Activated CD4-positive, alpha-beta memory T cell treated with anti-CD3 and anti-CD28 coated beads for 36 hours (primary cell): Measurements from ENCODE around the gene HIP1. TPM values are rescaled to one million over a fixed set of nuclear protein-coding genes. Genes with fewer than 3 reads are reported as not detected.
"Not testable (repeated sequence)": the region's sequence is repeated elsewhere in the genome, so short reads cannot be mapped to it uniquely, and the experiment has no call there.

ENCODE experiments used
- CTCF ChIA-PET: fragments of 350-600 bp; sonication (Branson Sonifier 250); formaldehyde crosslinking; loops from one replicate; lab custom pipeline; 2021; ENCODE audit warnings: antibody characterized with exemption, inconsistent platforms; lab: Charles Lee
- POLR2A ChIA-PET: fragments of 350-600 bp; sonication (Branson Sonifier 250); formaldehyde crosslinking; loops from one replicate; lab custom pipeline; 2021; ENCODE audit warnings: antibody characterized with exemption; lab: Charles Lee
- DNase-seq: peaks from one replicate; pipeline ENCODE4 v3.0.0-alpha.2; 2020
- H3K27ac Mint-ChIP-seq: one replicate; pipeline ENCODE4 v1.8.0; 2021; ENCODE audit warnings: mixed read lengths
- H3K27me3 Mint-ChIP-seq: one replicate; pipeline ENCODE4 v1.8.0; 2021; ENCODE audit warnings: mixed read lengths
- H3K36me3 Mint-ChIP-seq: one replicate; pipeline ENCODE4 v1.8.0; 2021; ENCODE audit warnings: mixed read lengths
- H3K4me1 Mint-ChIP-seq: one replicate; pipeline ENCODE4 v1.8.0; 2021; ENCODE audit warnings: low read depth, mixed read lengths
- H3K4me3 Mint-ChIP-seq: one replicate; pipeline ENCODE4 v1.8.0; 2021; ENCODE audit warnings: mild to moderate bottlenecking, mixed read lengths
- H3K9me3 Mint-ChIP-seq: one replicate; pipeline ENCODE4 v1.8.0; 2021; ENCODE audit warnings: mixed read lengths
- intact Hi-C: fragments of 100-400 bp; cut with micrococcal nuclease; formaldehyde crosslinking; loops from one replicate; pipeline ENCODE4 v1.15.1; 2023
- total RNA-seq, 2 experiments: library from RNA; stranded (reverse); gene quantifications; one replicate each; pipeline ENCODE4 v1.2.3, GENCODE V29; 2021

The HIP1 gene
- total RNA-seq, 2 experiments from 2014 or later: 7.9 to 8.2 TPM

- no peaks in the 10 kb centered on the region for H3K27me3 Mint-ChIP-seq
- intact Hi-C loops: no loop called here
- ChIA-PET POLR2A (no interaction called here), CTCF (interaction anchor here (1.6 kb wide), 1 partner anchor 40 kb away, joined by 5 read pairs; no protein-coding TSS in a partner anchor)
- no peak overlapping the region for H3K4me3 Mint-ChIP-seq
- no peak for DNase-seq
- H3K4me1 Mint-ChIP-seq: no peaks in the 10 kb centered on the region
- no peaks in the 10 kb centered on the region for H3K9me3 Mint-ChIP-seq
- H3K36me3 Mint-ChIP-seq: no peaks in the 10 kb centered on the region
- H3K27ac Mint-ChIP-seq: no peak overlapping the region
These were observed 16.4 kb downstream of the HIP1 start for GRCh38 chr7:75722373-75722772.

GRCh38 chr7:75721922-75722321 lies 16.8 kb downstream of the HIP1 start:
- H3K4me1 Mint-ChIP-seq, H3K36me3 Mint-ChIP-seq, H3K27me3 Mint-ChIP-seq, intact Hi-C loops, H3K4me3 Mint-ChIP-seq, H3K9me3 Mint-ChIP-seq, POLR2A ChIA-PET, H3K27ac Mint-ChIP-seq, DNase-seq: not testable (repeated sequence)
- CTCF ChIA-PET: interaction anchor here (1.6 kb wide), 1 partner anchor 41 kb away, joined by 5 read pairs; no protein-coding TSS in a partner anchor

- Mint-ChIP-seq H3K9me3 (no peaks in the 10 kb centered on the region), H3K36me3 (no peaks in the 10 kb centered on the region), H3K27me3 (no peaks in the 10 kb centered on the region), H3K4me3 (no peak overlapping the region), H3K27ac (no peak overlapping the region), H3K4me1 (no peaks in the 10 kb centered on the region)
- POLR2A ChIA-PET: no interaction called here
- CTCF ChIA-PET: interaction anchor here (1.6 kb wide), 1 partner anchor 41 kb away, joined by 5 read pairs; no protein-coding TSS in a partner anchor
- intact Hi-C loops: no loop called here
- no peak for DNase-seq
These were observed 17.3 kb downstream of the HIP1 start for GRCh38 chr7:75721426-75721825.

- H3K27ac Mint-ChIP-seq: no peak overlapping the region
These were observed 19.1 kb downstream of the HIP1 start for GRCh38 chr7:75719626-75720025.

GRCh38 chr7:75718390-75719031 lies 20.2 kb downstream of the HIP1 start:
- Mint-ChIP-seq H3K27ac (no peak overlapping the region), H3K4me1 (no peaks in the 10 kb centered on the region), H3K36me3 (no peaks in the 10 kb centered on the region), H3K27me3 (no peaks in the 10 kb centered on the region), H3K4me3 (no peak overlapping the region), H3K9me3 (no peaks in the 10 kb centered on the region)
- DNase-seq: no peak
- intact Hi-C loops: no loop called here
- ChIA-PET CTCF (interaction anchor here (0.6 kb wide), 1 partner anchor 302 kb away, joined by 3 read pairs; no protein-coding TSS in a partner anchor), POLR2A (no interaction called here)

More at GRCh38 chr7:75719626-75720025, 19.1 kb downstream of the HIP1 start:
- CTCF ChIA-PET: no interaction called here
- no peak for DNase-seq
- intact Hi-C loops: no loop called here
- Mint-ChIP-seq H3K9me3 (no peaks in the 10 kb centered on the region), H3K4me3 (no peak overlapping the region), H3K27me3 (no peaks in the 10 kb centered on the region), H3K4me1 (no peaks in the 10 kb centered on the region), H3K36me3 (no peaks in the 10 kb centered on the region)
- POLR2A ChIA-PET: no interaction called here

GRCh38 chr7:75717746-75718145 lies 21.0 kb downstream of the HIP1 start:
- H3K27ac Mint-ChIP-seq, H3K4me1 Mint-ChIP-seq, H3K4me3 Mint-ChIP-seq, H3K36me3 Mint-ChIP-seq, H3K9me3 Mint-ChIP-seq, DNase-seq, H3K27me3 Mint-ChIP-seq, intact Hi-C loops, POLR2A ChIA-PET: not testable (repeated sequence)
- CTCF ChIA-PET: interaction anchor here (0.6 kb wide), 1 partner anchor 303 kb away, joined by 3 read pairs; no protein-coding TSS in a partner anchor

GRCh38 chr7:75716992-75717626 lies 21.6 kb downstream of the HIP1 start:
- no peak overlapping the region for H3K4me3 Mint-ChIP-seq
- H3K27me3 Mint-ChIP-seq: no peaks in the 10 kb centered on the region
- CTCF ChIA-PET: no interaction called here
- H3K36me3 Mint-ChIP-seq: no peaks in the 10 kb centered on the region
- no peaks in the 10 kb centered on the region for H3K4me1 Mint-ChIP-seq
- intact Hi-C loops: no loop called here
- no peak overlapping the region for H3K27ac Mint-ChIP-seq
- H3K9me3 Mint-ChIP-seq: no peaks in the 10 kb centered on the region
- DNase-seq: no peak
- POLR2A ChIA-PET: no interaction called here

GRCh38 chr7:75715864-75716263 lies 22.9 kb downstream of the HIP1 start:
- peaks cover 2% of the 10 kb centered on the region for H3K36me3 Mint-ChIP-seq
- peaks cover 6% of the 10 kb centered on the region for H3K9me3 Mint-ChIP-seq
- no peaks in the 10 kb centered on the region for H3K4me1 Mint-ChIP-seq
- H3K27ac Mint-ChIP-seq: no peak overlapping the region
- H3K4me3 Mint-ChIP-seq: no peak overlapping the region
- intact Hi-C loops: no loop called here
- no peaks in the 10 kb centered on the region for H3K27me3 Mint-ChIP-seq
- ChIA-PET CTCF (no interaction called here), POLR2A (interaction anchor here (0.7 kb wide), 1 partner anchor 94 kb away, joined by 4 read pairs; no protein-coding TSS in a partner anchor)
- DNase-seq: no peak

- DNase-seq: no peak
- Mint-ChIP-seq H3K27me3 (no peaks in the 10 kb centered on the region), H3K4me1 (no peaks in the 10 kb centered on the region), H3K9me3 (peaks cover 28% of the 10 kb centered on the region), H3K27ac (no peak overlapping the region), H3K4me3 (no peak overlapping the region), H3K36me3 (peaks cover 6% of the 10 kb centered on the region)
- intact Hi-C loops: no loop called here
- ChIA-PET POLR2A (no interaction called here), CTCF (interaction anchor here (0.7 kb wide), 1 partner anchor 49 kb away, joined by 3 read pairs; no protein-coding TSS in a partner anchor)
These were observed 26.0 kb downstream of the HIP1 start for GRCh38 chr7:75712517-75713361.

- Mint-ChIP-seq H3K27ac (no peak overlapping the region), H3K4me3 (no peak overlapping the region), H3K9me3 (peaks cover 28% of the 10 kb centered on the region), H3K36me3 (peaks cover 6% of the 10 kb centered on the region), H3K27me3 (no peaks in the 10 kb centered on the region), H3K4me1 (no peaks in the 10 kb centered on the region)
- intact Hi-C loops: no loop called here
- CTCF ChIA-PET: interaction anchor here (0.7 kb wide), 1 partner anchor 50 kb away, joined by 3 read pairs; no protein-coding TSS in a partner anchor
- DNase-seq: no peak
- POLR2A ChIA-PET: no interaction called here
These were observed 26.9 kb downstream of the HIP1 start for GRCh38 chr7:75711656-75712514.

- Mint-ChIP-seq H3K27ac (no peak overlapping the region), H3K36me3 (peaks cover 6% of the 10 kb centered on the region), H3K4me3 (no peak overlapping the region), H3K9me3 (peaks cover 28% of the 10 kb centered on the region), H3K27me3 (no peaks in the 10 kb centered on the region), H3K4me1 (no peaks in the 10 kb centered on the region)
- no peak for DNase-seq
- intact Hi-C loops: no loop called here
- POLR2A ChIA-PET: no interaction called here
- CTCF ChIA-PET: no interaction called here
These were observed 27.7 kb downstream of the HIP1 start for GRCh38 chr7:75711076-75711475.
